ENCODE data around the gene ATP10A.

The ATP10A gene

DNA sequence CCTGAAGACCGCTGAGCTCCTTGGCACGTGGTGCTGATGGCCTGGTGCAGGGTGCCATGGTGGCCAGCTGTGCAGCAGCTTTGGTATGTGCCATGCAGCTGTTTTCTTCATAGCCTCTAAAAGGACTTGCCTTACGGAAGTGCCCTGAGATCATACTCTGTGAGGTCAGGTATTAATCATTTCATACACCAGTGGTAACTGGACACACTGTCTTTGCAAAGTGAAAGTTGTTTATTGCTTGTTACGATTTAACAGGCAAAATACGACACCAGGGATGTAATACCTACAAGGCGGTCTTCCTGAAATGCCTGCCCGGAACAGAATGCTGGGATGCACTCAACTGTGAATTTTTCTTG lies 184.6 kb downstream of the ATP10A start:
- DNase-seq, result no peak
- in situ Hi-C loops (cut with HindIII; ENCODE audit: low pct_ligation_motif_present, low sequenced_read_pairs), result no loop called here

DNA sequence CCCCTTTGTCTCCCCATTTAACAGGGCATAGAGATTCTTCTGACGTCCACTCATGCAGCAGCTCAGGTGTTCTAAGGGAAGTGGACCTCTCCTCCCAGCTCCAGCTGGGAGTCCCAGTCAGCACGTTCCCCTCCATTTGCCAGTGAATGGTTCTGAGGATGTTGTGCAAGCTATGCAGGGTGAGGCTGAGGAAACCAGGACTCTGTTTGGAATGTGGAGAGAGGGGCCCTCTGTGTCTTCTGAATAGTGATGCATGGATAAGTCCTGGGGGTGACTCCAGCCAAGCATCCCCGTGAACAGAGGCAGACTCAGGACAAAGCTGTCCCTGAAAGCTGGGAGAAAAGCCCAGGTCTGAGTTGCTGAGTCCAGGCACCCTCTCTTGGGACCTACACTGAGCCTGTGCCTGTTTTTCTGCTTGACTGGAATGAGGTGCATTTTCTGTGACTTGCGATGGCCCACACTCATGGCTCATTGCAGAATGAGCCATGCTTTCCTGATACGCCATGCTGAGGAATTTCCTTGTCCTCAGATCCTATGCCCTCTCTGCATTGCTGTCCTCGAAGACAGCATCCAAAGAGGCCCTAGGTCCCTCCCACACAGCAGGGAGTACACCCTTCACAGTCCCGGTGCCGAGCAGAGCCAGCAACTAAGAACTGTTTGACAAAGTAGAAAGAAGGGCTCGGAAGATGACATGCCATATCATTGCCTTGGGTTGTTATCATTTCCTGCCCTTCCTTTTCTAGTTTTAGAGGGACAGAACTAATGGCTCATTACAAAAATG lies 185.2 kb downstream of the ATP10A start:
- in situ Hi-C loops (cut with HindIII; ENCODE audit: low pct_ligation_motif_present, low sequenced_read_pairs), result no loop called here
- TF ChIP-seq, protein P1, sequence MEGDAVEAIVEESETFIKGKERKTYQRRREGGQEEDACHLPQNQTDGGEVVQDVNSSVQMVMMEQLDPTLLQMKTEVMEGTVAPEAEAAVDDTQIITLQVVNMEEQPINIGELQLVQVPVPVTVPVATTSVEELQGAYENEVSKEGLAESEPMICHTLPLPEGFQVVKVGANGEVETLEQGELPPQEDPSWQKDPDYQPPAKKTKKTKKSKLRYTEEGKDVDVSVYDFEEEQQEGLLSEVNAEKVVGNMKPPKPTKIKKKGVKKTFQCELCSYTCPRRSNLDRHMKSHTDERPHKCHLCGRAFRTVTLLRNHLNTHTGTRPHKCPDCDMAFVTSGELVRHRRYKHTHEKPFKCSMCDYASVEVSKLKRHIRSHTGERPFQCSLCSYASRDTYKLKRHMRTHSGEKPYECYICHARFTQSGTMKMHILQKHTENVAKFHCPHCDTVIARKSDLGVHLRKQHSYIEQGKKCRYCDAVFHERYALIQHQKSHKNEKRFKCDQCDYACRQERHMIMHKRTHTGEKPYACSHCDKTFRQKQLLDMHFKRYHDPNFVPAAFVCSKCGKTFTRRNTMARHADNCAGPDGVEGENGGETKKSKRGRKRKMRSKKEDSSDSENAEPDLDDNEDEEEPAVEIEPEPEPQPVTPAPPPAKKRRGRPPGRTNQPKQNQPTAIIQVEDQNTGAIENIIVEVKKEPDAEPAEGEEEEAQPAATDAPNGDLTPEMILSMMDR (IDR thresholded peaks at IDR 0.05; ENCODE audit: low read depth, low read length, missing control alignments), result no peak
- Histone ChIP-seq H3K27me3 (replicated peaks) (no peaks in the 10 kb centered on the region), H3K36me3 (replicated peaks) (no peaks in the 10 kb centered on the region), H3K27ac (no peak overlapping the region), H3K4me3 (ENCODE audit: low read depth, low read length) (no peak overlapping the region)
- DNase-seq, result no peak

More for the DNA sequence above, 184.6 kb downstream of the ATP10A start:
- TF ChIP-seq, protein P1 (IDR thresholded peaks at IDR 0.05; ENCODE audit: low read depth, low read length, missing control alignments), result no peak
- no peaks in the 10 kb centered on the region for H3K36me3 ChIP-seq (replicated peaks)
- no peaks in the 10 kb centered on the region for H3K27me3 ChIP-seq (replicated peaks)
- H3K4me3 ChIP-seq (ENCODE audit: low read depth, low read length), result no peak overlapping the region
- H3K27ac ChIP-seq, result no peak overlapping the region

DNA sequence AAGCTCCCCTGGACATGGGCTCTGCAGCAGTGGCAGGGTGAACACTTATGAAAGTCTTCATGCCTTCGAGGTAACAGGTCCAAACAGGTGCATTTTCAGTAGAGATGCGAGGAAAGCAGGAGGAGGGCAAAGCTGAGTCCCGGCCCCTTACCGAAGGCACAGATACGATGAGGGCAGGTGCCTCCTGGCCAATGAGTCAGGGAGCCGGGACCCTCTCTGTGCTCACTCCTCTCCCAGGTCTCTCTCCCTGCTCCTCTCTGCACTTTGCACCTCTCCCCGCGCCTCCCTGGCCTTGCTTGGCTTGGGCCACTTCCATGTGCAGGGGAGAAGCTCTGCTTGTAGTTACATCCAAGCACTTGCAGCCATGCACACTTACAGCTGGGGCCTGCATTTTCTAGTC lies 187.1 kb downstream of the ATP10A start:
- Histone ChIP-seq H3K4me3 (ENCODE audit: low read depth, low read length) (no peak overlapping the region), H3K36me3 (replicated peaks) (no peaks in the 10 kb centered on the region), H3K27ac (no peak overlapping the region), H3K27me3 (replicated peaks) (no peaks in the 10 kb centered on the region)
- no peak for DNase-seq
- TF ChIP-seq, protein P1 (IDR thresholded peaks at IDR 0.05; ENCODE audit: low read depth, low read length, missing control alignments), result no peak
- in situ Hi-C loops (cut with HindIII; ENCODE audit: low pct_ligation_motif_present, low sequenced_read_pairs), result no loop called here

DNA sequence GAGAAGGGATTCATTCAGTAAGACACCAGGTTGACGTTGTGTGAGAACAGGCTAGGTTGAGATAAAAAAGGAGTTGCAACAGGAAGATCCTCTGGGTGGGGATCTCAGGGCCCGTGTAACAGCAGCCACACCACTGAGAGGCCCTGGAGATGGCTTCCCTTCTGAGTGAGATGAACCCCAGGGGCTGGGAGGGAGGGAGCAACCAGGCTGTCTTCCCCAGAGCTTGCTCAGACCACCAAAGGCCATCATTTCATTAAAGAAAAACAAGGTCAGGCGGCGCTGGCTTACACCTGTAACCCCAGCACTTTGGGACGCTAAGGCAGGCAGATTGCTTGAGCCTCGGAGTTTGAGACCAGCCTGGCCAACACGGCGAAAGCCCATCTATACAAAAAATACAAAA lies 187.7 kb downstream of the ATP10A start:
- H3K4me3 ChIP-seq (ENCODE audit: low read depth, low read length), result no peak overlapping the region
- no peaks in the 10 kb centered on the region for H3K36me3 ChIP-seq (replicated peaks)
- TF ChIP-seq, protein P1 (IDR thresholded peaks at IDR 0.05; ENCODE audit: low read depth, low read length, missing control alignments), result no peak
- H3K27me3 ChIP-seq (replicated peaks), result no peaks in the 10 kb centered on the region
- in situ Hi-C loops (cut with HindIII; ENCODE audit: low pct_ligation_motif_present, low sequenced_read_pairs), result no loop called here
- no peak overlapping the region for H3K27ac ChIP-seq
- no peak for DNase-seq

DNA sequence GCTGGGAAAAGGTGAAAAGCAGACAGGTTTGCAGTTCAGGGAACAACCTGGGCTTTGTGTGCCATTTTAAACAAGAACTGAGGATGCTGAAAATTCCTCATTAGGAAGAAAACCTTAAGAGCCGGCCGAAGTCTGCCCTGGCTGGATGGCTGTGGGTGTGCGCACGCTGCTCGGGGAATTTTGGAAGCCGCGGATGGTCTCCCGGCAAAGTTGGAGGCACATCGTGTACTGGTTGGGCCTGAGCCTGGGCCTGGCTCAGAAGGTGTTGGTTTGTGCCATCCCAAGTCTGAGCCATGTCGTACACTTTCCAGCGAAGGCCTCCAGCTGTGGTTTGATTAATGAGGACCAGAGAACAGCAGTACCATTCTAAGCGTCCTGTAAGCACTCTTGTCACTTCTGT lies 188.2 kb downstream of the ATP10A start:
- no peaks in the 10 kb centered on the region for H3K27me3 ChIP-seq (replicated peaks)
- no peak for DNase-seq
- TF ChIP-seq, protein P1 (IDR thresholded peaks at IDR 0.05; ENCODE audit: low read depth, low read length, missing control alignments), result no peak
- in situ Hi-C loops (cut with HindIII; ENCODE audit: low pct_ligation_motif_present, low sequenced_read_pairs), result no loop called here
- no peaks in the 10 kb centered on the region for H3K36me3 ChIP-seq (replicated peaks)
- H3K4me3 ChIP-seq (ENCODE audit: low read depth, low read length), result no peak overlapping the region
- H3K27ac ChIP-seq, result no peak overlapping the region

DNA sequence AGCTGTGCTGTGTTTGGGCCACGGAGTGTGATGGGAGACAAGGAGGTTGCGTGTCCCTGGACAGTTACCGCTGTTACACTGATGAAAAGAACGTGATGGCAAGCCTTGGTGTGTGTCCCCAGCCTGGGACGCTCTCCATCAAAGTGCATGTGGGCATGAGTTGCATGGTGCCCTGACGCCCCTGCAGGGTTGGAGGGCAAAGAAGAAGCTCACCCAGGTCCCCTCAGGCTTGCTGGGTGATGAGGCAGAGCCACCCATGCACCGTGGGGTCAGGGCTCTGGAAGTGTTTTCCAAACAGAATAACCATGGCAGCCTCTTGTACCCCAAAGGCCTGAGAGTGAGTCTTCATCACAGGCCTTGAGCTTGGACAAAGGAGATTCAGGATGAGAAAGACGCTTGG lies 189.2 kb downstream of the ATP10A start:
- H3K36me3 ChIP-seq (replicated peaks), result no peaks in the 10 kb centered on the region
- H3K27ac ChIP-seq, result no peak overlapping the region
- H3K4me3 ChIP-seq (ENCODE audit: low read depth, low read length), result no peak overlapping the region
- no peaks in the 10 kb centered on the region for H3K27me3 ChIP-seq (replicated peaks)
- in situ Hi-C loops (cut with HindIII; ENCODE audit: low pct_ligation_motif_present, low sequenced_read_pairs), result no loop called here
- no peak for DNase-seq
- TF ChIP-seq, protein P1 (IDR thresholded peaks at IDR 0.05; ENCODE audit: low read depth, low read length, missing control alignments), result no peak

All from brain microvascular endothelial cell (primary cell).